Activated T-cell treated with anti-CD3 and anti-CD28 coated beads, Interleukin-2, amount 50 U/mL, for 48 hours (primary cell): ENCODE measurements around the gene RETREG3.
"Not testable (repeated sequence)": the region's sequence is repeated elsewhere in the genome, so short reads cannot be mapped to it uniquely, and the experiment has no call there.

Source experiments
- DNase-seq, 2 experiments: peaks; one replicate each; pipeline ENCODE4 v3.0.0-alpha.2; 2020

Gene RETREG3

GRCh38 chr17:42568341-42569111 is 40.6 kb downstream of the RETREG3 start:
- DNase-seq, result no peak

GRCh38 chr17:42566883-42567573 is 42.1 kb downstream of the RETREG3 start, which contains the start of gene MLX:
Gene MLX, plus strand, starts transcription at chr17:42567100. Its CDS starts 25 bp downstream, at chr17:42567125.
- DNase-seq, result peak; percentile 94 to 95

- DNase-seq, result no peak
Observed at GRCh38 chr17:42566215-42566882, 42.8 kb downstream of the RETREG3 start.

GRCh38 chr17:42565523-42566214 is 43.5 kb downstream of the RETREG3 start:
- DNase-seq, result no peak

GRCh38 chr17:42564815-42565522 is 44.2 kb downstream of the RETREG3 start:
- no peak for DNase-seq

- no peak for DNase-seq
Observed at GRCh38 chr17:42563950-42564349, 45.2 kb downstream of the RETREG3 start.

- DNase-seq, result no peak
Observed at GRCh38 chr17:42563543-42563942, 45.6 kb downstream of the RETREG3 start.

- DNase-seq, result no peak
Observed at GRCh38 chr17:42563143-42563509, 46.0 kb downstream of the RETREG3 start.

GRCh38 chr17:42562388-42563142 is 46.6 kb downstream of the RETREG3 start:
- peak in 1 of 2 experiments; percentile 46 for DNase-seq

GRCh38 chr17:42561897-42562387 is 47.2 kb downstream of the RETREG3 start, which contains the start of gene COASY:
Gene COASY, plus strand, starts transcription at chr17:42562148. Its CDS starts 475 bp downstream, at chr17:42562623.
- peak; percentile 96 for DNase-seq

GRCh38 chr17:42560246-42560645 is 48.9 kb downstream of the RETREG3 start:
- no peak for DNase-seq

GRCh38 chr17:42559075-42559474 is 50.1 kb downstream of the RETREG3 start:
- no peak for DNase-seq

- DNase-seq, result not testable (repeated sequence)
Observed at GRCh38 chr17:42555961-42556617, 53.1 kb downstream of the RETREG3 start.

- no peak for DNase-seq
Observed at GRCh38 chr17:42555122-42555622, 54.0 kb downstream of the RETREG3 start.

GRCh38 chr17:42554250-42555121 is 54.7 kb downstream of the RETREG3 start:
- DNase-seq, result peak; percentile 82 to 87

- peak; percentile 53 to 55 for DNase-seq
Observed at GRCh38 chr17:42553866-42554249, 55.3 kb downstream of the RETREG3 start.

- DNase-seq, result no peak
Observed at GRCh38 chr17:42553161-42553818, 55.9 kb downstream of the RETREG3 start.

GRCh38 chr17:42552736-42553135 is 56.4 kb downstream of the RETREG3 start, which contains the start of gene HSD17B1:
Gene HSD17B1, plus strand, starts transcription at chr17:42552923. Its CDS starts 11 bp downstream, at chr17:42552934.
- not testable (repeated sequence) for DNase-seq
